HG03457 (cell line): ENCODE measurements around the gene GUCY1B1.
"Not testable (repeated sequence)": the region's sequence is repeated elsewhere in the genome, so short reads cannot be mapped to it uniquely, and the experiment has no call there.

Source experiments
- ATAC-seq: cut with Tn5 transposase; IDR thresholded peaks from one replicate; pipeline ENCODE4 v1.9.1; 2021; ENCODE audit warnings: moderate number of reproducible peaks; ENCODE audit not compliant: unreplicated experiment

GUCY1B1 gene

DNA sequence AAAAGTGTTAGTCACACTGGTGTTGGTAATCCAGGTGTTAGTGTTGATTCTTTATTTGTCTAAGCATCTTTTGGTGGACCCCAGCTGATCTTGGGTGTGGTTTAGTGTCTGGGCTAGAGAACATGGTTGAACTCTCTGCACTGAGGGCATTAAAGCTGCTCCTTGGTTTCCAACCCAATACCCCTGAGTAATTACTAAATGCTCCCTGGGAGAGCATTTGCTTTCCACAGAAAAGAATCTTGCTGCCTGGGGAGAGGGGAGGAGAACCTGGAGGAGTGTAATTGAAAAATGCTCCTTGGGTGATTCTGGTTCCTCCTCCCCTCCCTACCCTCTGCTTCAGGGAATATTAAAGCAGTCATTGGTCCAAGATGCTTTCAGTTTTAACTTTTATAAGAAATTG, 3.1 kb downstream of the GUCY1B1 start:
- ATAC-seq, result no peak

DNA sequence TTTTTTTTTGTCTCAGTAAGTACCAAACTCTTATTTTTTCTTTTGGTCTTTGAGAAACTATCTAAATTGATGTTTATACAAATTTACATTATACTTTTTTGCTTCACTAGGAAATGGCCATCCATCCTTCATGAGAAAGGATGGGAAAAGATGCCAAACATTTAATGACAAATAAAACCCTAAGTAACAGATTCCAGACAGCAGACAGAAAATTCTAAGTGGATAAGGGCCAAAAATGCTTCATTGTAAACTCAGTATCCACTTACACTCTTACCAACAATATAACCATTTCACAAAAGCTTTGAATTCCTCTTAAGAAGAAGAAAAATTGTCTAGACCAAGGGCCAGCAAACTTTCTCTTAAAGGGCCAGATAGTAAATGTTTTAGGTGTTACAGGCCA, 3.5 kb downstream of the GUCY1B1 start:
- no peak for ATAC-seq

DNA sequence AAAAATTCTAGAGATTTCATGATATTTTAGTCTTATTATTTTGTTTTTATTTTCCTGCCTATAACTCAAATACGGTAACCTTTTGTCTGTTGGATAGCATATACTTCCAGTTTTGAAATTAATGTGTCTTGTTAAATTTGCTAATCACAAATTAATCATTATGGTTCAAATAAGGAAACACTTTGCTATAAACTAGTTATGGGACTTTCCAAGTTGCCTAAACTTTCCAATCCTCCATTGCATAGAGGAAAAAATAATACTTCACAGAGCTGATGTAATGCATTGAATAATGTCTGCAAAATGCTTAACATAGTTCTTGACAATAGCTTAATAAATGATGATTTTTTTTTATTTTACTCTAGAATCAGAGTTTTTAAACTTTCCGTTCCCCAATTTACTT, 4.7 kb downstream of the GUCY1B1 start:
- ATAC-seq, result no peak

DNA sequence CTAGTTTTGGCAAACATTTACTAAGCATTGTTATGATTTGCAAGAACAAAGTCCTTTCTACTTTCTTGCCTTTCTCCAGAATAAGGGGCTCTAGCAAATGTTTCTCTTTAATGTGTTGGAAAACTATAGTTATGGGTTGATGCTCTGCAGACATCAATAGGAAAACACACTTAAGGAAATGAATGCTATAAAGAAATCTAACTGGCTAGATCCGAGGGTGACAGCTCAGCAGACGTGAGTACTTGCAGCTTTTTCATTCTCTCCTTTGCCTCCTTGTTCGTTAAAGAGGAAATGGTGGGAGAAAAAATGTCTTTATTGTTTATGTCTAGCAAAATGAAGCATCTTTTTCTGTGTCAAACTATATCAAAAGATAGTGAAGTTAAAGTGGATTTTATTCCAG, 6.3 kb downstream of the GUCY1B1 start:
- ATAC-seq, result no peak

DNA sequence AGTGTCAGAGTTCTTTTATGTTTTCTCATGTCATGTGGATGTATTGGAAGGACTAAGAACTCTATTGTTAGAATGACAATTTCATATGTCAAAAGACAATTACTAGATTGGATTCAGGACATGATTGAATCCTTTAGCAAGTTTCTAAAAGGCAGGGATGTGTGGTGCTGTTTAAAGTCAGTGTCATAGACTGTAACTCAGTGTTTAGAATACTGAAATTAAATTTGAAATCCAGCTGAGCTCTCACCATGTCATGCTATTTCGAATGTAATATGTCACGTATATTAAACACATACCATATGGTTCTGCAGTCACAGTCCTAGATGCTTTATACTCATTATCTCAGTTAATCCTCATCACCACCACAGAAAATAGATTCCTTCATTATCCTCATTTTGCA, 7.8 kb downstream of the GUCY1B1 start:
- ATAC-seq, result no peak

DNA sequence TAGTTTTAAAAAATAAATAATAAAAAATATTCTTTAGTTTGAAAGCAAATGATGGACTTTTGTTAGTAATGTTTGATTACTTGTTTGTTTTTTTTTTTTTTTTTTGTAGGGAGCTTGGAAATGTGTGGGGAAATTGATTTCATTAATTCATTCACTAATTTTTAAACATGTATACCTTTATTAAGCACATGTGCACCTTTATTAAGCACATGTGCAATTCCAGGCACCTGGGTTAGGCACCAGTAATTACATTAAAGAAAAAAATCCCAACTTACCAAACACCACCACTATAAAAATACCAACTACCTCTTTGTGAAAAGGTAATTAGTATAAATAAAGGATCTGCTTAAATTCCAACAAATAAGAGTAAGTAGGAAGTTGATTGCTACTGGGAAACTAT, 9.5 kb downstream of the GUCY1B1 start:
- ATAC-seq, result no peak

DNA sequence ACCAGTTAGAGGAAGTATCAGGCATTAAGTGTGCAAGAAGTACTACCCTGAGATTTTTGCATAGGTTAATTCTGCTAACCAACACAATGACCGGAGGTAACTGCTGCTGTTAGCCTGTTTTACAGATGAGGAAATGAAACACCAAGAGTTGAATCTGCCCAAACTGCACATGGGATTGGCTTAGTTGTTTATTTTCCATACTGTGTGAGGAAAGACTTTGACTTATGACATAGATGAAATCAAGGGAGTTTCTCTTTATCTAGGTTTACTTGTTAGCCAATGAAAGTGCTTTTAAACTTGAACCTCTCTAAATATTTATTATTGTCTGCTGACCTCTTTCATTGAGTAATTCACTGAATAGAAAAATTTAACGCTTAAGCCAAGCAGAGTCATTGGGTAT, 10.3 kb downstream of the GUCY1B1 start:
- ATAC-seq, result no peak

DNA sequence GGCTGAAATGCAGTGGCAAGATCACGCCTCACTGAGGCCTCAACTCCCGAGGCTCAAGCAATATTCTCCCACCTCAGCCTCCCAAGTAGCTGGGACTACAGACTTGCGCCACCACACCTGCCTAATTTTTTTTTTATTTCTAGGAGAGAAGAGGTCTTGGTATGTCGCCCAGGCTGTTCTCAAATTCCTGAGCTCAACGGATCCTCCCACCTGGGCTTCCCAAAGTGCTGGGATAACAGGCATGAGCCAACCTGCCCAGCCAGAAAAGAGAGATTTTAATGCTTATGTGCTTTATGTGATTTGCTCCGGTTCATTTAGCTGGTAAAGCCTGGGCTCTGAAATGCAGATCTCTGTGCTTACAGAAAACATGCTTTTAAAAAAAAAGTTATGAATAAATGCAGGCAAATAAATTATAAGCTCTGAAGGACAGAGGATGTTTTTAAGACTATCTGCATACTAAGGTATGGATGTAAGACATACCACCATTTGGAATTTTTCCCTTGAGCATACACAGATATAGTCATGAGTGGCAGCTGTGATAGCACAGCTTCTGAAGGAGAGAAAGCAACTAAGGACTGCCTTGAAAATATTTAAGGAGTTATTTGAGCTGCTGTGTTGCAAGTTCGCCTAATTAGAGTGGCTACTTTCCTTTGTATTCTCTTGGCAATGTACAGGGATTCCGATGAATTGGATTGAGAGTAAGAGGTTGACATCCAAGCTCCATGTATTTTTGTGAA, 13.8 kb downstream of the GUCY1B1 start:
- ATAC-seq, result no peak

DNA sequence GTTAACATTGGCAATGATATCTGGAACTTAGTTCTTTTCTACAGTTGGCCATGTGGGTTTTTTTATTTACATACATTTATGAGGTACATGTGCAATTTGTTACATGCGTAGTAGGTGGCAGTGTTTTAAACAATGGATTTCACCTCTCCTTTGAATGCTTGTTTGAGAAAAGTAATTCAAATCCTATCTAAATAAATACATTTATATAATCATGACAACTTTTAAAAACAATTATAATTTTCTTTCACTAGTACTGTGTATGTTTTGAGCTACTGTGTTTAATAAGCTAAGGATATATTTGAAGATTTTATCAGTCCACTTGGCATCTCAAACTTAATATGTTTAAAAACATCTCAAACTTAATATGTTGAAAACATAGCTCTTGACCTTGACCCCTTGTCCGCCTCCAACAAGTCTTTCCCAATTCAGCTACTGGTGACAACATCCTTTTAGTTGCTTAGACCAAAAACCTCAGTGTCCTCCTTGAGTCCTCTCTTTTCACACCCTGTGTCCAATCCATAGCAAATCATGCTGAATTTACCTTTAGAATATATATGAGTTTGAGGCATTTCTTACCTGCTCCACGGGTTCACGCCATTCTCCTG, 14.5 kb downstream of the GUCY1B1 start:
- ATAC-seq, result no peak

DNA sequence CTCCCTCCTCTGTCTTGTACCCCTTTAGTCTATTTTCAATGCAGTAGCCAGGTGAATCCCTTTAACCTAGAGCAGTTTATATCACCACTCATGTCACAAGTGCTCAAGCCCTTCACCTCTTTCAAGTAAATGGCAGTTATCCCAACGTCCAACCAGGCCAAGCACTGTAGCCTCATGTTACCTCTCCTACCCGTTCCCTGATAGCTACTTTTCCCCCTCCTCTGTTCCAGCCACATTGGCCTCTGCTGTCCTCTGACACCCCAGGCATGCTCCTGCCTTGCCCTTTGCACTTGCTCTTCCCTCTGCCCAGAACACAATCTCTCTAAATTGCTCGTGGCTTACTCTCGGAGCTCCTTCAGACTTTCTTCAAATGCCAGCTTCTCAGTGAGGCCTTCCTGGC, 15.2 kb downstream of the GUCY1B1 start:
- ATAC-seq, result no peak

DNA sequence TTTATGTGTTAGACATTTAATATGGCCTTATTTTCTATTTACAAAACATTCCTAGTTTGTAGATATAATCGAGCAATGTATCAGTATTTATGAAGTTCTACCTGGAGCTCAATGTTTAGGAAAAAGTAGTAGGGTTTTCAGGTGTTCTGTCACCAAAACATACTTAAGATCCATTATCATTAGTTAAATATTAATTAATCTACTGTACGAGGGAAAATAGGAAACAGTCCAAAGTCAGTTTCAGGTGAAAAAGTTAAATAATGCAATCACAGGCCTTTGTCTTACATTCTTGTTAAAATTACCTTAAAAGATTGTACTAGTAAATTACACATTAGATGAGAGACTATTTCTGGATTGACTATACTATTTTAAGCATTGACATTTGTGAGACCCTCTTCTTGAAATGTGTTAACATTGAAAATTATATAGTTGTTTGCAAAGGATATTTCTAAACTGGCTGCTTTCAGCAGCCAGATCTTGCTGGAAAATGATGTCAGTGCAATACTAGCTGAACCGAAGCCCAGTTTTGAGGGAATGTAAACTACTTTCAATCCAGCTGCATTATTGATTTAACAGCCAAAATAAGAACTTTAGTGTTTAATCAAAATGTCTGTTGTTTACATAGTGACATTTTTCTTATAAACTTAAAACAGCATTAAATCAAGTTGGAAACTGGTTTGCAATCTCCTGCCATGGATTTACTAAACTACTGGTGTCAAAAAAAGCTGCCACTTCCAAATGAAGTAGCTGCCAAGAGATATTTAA, 19.3 kb downstream of the GUCY1B1 start:
- ATAC-seq, result no peak

DNA sequence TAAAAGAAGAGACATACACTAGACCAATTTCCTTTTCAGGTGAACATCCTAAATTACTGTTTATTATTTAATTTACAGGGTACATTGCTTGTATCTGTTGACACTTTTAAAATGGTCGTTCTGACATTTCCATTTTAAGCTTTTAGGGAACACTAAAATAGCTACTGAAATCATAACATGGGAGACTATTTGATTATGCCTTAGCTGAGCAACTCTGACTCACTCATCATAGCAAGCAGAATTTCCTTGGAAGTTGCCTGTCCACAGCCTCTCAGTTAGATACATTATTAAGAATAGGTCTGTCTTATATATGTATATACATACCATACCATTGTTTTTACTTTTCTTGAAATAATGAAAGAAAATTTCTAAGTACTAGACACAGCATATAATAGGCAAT, 22.0 kb downstream of the GUCY1B1 start:
- no peak for ATAC-seq

DNA sequence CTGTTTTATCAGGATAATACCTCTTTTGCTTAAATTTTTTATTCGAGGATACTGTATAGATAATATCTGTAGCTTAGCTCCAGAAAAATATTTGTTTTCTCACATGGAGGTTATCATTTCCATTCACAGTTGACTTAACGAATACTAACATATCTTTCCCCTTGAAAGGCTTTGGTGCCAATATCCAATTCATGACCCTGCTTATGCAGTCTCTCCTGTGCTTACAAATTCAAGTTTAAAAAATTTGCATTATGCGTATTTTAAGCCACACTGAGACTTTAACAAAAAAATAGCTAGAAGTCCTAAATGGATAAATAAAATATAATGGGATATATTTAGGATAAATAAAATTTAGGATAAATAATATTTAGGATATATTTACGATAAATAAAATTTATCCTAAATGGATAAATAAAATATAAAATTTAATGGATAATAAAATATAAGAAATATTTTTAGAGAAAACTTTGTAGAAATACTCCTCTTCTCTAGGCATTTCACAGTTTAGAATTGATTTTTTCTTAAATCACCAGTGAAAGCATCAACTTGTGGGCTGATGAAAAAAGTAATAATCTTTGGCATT, 22.5 kb downstream of the GUCY1B1 start:
- no peak for ATAC-seq

DNA sequence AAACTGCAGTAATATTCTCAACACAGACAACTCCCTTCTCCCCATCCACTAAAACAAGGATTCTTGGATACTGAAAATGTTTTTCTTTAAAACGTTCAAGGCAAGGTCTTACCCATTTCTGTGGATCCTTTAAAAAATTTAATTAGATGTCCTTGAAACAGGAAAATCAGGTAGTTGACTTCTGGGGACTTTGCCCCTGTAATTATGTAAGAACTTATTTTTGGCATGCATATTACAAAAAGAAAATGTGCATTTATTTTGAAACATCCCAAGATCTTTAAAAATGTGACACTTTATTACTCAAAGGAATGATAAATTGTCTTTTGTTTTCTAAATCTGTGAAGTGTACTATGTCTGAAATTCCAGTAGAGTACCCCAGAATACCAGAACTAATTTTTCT, 25.8 kb downstream of the GUCY1B1 start:
- ATAC-seq, result no peak

DNA sequence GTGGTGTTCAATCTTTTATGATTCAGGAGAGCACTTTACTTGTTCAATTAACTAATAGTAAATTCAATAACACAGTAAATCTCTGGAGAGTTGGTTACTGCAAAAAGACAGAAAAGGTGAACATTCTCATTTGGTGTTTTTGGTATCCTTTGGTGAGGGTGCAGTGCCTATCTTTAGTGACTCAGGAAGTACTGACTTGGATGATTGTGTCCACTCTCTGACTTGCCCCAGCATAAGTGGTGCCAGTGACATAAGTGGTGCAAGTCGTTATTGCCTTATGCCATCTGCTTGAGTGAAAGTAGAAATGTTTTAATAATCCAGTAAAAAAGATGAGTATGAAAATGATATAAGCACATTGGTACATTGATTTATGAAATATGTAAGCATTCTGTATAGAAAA, 27.0 kb downstream of the GUCY1B1 start:
- no peak for ATAC-seq

DNA sequence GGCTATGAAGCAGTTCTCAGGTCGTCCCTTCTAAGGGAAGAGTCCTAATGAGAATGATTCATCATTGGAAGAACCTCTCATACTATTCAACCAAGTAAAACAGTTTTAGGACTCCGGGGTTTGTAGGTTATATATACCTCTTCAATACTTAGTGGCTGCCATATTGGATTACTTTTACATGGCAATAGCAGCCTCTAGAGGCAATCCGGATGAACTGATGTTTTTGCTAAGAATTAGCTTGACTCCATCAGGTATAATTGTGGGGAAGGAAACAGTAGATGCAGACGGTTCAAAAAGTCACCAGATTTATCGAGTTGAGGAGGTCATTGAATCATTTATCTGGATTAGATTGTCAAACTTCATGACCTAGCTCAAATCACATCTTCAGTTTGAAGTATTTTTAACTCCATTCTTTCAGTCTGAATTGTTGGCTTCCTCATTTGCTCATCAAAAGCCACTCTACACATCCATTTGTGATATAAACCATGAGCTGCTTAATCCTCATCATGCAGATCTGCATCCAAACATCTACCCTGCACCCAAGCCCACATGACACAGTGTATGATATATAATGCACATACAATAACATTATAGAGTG, 28.4 kb downstream of the GUCY1B1 start:
- peak; percentile 95 for ATAC-seq

DNA sequence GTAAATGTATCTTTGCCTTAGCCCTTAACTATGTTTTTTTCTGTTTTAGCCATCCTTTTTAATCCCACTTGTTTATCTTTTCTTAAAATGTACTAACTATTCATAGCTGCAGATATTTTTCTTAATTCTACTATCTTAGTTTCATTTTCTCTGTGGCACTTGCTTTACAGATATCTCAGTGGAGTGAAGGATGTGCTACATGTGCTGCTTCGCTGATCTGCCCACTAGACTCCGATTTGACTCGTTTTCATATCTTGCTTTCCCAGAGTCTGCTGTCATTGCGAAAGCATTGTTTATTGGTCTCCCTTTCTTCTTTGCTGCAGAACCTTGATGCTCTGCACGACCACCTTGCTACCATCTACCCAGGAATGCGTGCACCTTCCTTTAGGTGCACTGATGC, 30.6 kb downstream of the GUCY1B1 start:
- ATAC-seq, result no peak

DNA sequence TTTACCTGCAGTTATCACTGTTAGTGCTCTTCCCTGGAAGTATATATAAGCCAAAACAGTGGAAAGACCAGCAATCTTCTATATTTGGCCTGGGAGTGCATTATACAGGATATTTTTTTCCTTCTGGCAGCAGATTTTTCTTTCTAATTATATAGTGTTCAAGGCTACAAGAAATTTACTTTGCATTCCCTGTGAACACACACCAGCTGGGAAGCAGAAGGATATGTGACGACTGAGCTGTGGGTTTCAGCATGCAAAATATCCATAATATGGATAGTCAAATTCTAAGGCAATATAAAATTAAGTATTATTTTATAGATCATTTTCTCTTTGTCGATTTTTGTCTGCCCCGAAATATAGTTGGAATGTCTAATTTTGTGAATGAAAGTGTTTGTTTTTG, 31.2 kb downstream of the GUCY1B1 start:
- no peak for ATAC-seq

DNA sequence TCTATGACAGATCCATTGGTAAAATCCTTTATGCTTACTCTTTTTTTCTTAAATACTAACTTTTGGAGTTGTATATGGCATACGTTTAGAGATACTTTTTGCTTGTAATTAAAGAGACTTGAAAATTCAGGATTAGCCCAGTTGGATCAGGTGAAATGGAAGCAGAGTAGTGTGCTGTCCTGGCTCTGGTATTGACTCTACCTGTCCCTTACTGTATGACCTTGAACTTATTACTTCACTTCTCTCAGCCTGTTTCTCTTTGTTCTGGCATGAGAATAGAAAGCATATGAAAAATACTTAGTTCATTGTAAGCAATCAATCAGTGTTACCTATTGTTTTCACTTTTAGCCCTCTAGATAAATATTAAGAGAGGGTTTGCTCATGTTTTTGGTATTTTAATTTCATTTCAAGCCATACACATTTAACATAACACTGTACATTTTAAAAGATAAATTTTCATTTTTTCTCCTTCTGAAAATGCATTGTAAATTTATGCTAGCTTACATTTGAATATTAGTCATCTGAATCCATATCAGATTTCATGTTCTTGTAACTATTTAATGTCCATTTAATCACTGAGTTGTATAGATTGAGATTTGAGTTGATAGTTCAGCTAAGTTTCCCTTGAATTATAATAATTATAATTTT, 35.9 kb downstream of the GUCY1B1 start:
- no peak for ATAC-seq

DNA sequence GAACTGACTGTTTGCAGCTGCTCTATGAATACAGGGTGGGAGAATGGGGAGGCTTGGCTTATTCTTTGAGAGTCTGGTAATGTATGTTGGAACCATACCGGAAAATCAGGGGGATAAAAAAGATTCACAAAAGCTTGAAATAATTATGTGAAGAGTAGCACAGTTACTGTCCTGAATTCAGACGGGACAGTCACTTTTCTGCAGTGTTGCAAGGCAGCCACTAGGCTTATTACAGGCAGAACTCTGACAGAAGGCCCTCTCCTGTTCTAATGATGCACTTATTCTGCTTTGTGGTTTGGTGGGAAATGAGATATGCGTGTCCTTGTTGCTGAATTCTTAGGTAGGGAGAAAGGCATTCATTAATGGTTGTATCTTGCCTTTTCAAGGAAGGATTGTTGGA, 37.2 kb downstream of the GUCY1B1 start:
- ATAC-seq, result peak; percentile 69

DNA sequence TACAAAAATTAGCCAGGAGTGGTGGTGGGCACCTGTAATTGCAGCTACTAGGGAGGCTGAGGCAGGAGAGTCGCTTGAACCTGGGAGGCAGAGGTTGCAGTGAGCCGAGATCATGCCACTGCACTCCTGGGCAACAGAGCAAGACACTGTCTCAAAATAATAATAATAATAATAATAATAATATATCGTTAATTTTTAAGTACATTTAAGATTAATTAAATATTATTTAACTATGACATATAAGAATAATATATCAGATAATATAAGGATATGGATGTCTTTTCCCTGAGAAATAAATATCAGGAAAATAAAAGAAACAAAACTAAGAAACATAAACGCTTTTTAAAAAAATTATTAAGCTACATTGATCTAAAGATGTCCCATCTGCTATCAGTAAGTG, 38.8 kb downstream of the GUCY1B1 start:
- not testable (repeated sequence) for ATAC-seq
